Measurements from ENCODE around the gene SAFB.

GRCh38 chr19:5643060-5643459, 20.2 kb downstream of the SAFB start:
- TF ChIP-seq CTCF (IDR thresholded peaks at IDR 0.05) (no peak), POLR2A (IDR thresholded peaks at IDR 0.05) (no peak)
